ENCODE measurements around the gene HPD.
"Not testable (repeated sequence)": the region's sequence is repeated elsewhere in the genome, so short reads cannot be mapped to it uniquely, and the experiment has no call there.

Gene HPD

GRCh38 chr12:121794534-121795033, 64.1 kb downstream of the HPD start:
- no peaks in the 10 kb centered on the region for H3K27me3 ChIP-seq
- H3K4me1 ChIP-seq: peaks cover 16% of the 10 kb centered on the region
- H3K9me3 ChIP-seq: no peaks in the 10 kb centered on the region
- TF ChIP-seq CTCF (IDR thresholded peaks at IDR 0.05; ENCODE audit: low read depth, low read length): no peak
- peaks cover 26% of the 10 kb centered on the region for H3K36me3 ChIP-seq
- peak; percentile 44 for DNase-seq
- peak overlapping the region; percentile 66 for H3K4me3 ChIP-seq (ENCODE audit: low read depth, low read length)

- Histone ChIP-seq H3K27me3 (no peaks in the 10 kb centered on the region), H3K9me3 (no peaks in the 10 kb centered on the region), H3K4me3 (ENCODE audit: low read depth, low read length) (peak overlapping the region; percentile 66), H3K4me1 (peaks cover 16% of the 10 kb centered on the region), H3K36me3 (peaks cover 22% of the 10 kb centered on the region)
- DNase-seq: peak; percentile 92
- peak; percentile 99 for TF ChIP-seq CTCF (IDR thresholded peaks at IDR 0.05; ENCODE audit: low read depth, low read length)
Measured at GRCh38 chr12:121793838-121794533, 64.7 kb downstream of the HPD start.

GRCh38 chr12:121793440-121793837, 65.2 kb downstream of the HPD start, which contains the start of gene RHOF:
Gene RHOF, minus strand, starts transcription at chr12:121793688. Its CDS starts 55 bp downstream, at chr12:121793633.
- peak; percentile 69 for DNase-seq
- TF ChIP-seq CTCF (IDR thresholded peaks at IDR 0.05; ENCODE audit: low read depth, low read length): no peak
- H3K9me3 ChIP-seq: no peaks in the 10 kb centered on the region
- peaks cover 16% of the 10 kb centered on the region for H3K4me1 ChIP-seq
- no peaks in the 10 kb centered on the region for H3K27me3 ChIP-seq
- peak within 1 kb of the TSS; percentile 66 for H3K4me3 ChIP-seq (ENCODE audit: low read depth, low read length)
- peaks cover 20% of the 10 kb centered on the region for H3K36me3 ChIP-seq

GRCh38 chr12:121792607-121793439, 65.8 kb downstream of the HPD start:
- no peaks in the 10 kb centered on the region for H3K9me3 ChIP-seq
- H3K27me3 ChIP-seq: no peaks in the 10 kb centered on the region
- peak; percentile 16 for DNase-seq
- peaks cover 19% of the 10 kb centered on the region for H3K36me3 ChIP-seq
- peak overlapping the region; percentile 66 for H3K4me3 ChIP-seq (ENCODE audit: low read depth, low read length)
- TF ChIP-seq CTCF (IDR thresholded peaks at IDR 0.05; ENCODE audit: low read depth, low read length): no peak
- peaks cover 14% of the 10 kb centered on the region for H3K4me1 ChIP-seq

- peaks cover 14% of the 10 kb centered on the region for H3K36me3 ChIP-seq
- peak; percentile 4 for DNase-seq
- no peaks in the 10 kb centered on the region for H3K27me3 ChIP-seq
- H3K4me3 ChIP-seq (ENCODE audit: low read depth, low read length): no peak overlapping the region
- H3K9me3 ChIP-seq: no peaks in the 10 kb centered on the region
- H3K4me1 ChIP-seq: peaks cover 10% of the 10 kb centered on the region
- 0 out of 2 replicates have a peak, but pooled peaks have one; percentile 3 for TF ChIP-seq CTCF (IDR thresholded peaks at IDR 0.05; ENCODE audit: low read depth, low read length)
Measured at GRCh38 chr12:121791671-121792551, 66.7 kb downstream of the HPD start.

- not testable (repeated sequence) for H3K9me3 ChIP-seq; H3K36me3 ChIP-seq; H3K27me3 ChIP-seq; DNase-seq; H3K4me3 ChIP-seq (ENCODE audit: low read depth, low read length); H3K4me1 ChIP-seq
Measured at GRCh38 chr12:121790785-121791184, 67.9 kb downstream of the HPD start.
